Endothelial cell (in vitro differentiated cells): ENCODE data around the gene MC2R. TPM values are rescaled to one million over a fixed set of nuclear protein-coding genes. Genes with fewer than 3 reads are reported as not detected.

Experiments
- DNase-seq: peaks from one replicate; pipeline ENCODE4 v3.0.0; 2021; ENCODE audit warnings: low spot score
- H3K27ac Mint-ChIP-seq: one replicate; pipeline ENCODE4 v1.8.0; 2021; ENCODE audit warnings: mixed read lengths, inconsistent platforms; ENCODE audit not compliant: unreplicated experiment
- H3K27me3 Mint-ChIP-seq: one replicate; pipeline ENCODE4 v1.8.0; 2021; ENCODE audit warnings: mild to moderate bottlenecking, moderate library complexity, mixed read lengths, inconsistent platforms; ENCODE audit not compliant: unreplicated experiment
- H3K36me3 Mint-ChIP-seq: one replicate; pipeline ENCODE4 v1.8.0; 2021; ENCODE audit warnings: mild to moderate bottlenecking, low read depth, mixed read lengths, inconsistent platforms; ENCODE audit not compliant: unreplicated experiment
- H3K4me1 Mint-ChIP-seq: one replicate; pipeline ENCODE4 v1.8.0; 2021; ENCODE audit warnings: mild to moderate bottlenecking, mixed read lengths, inconsistent platforms; ENCODE audit not compliant: unreplicated experiment
- H3K4me3 Mint-ChIP-seq: one replicate; pipeline ENCODE4 v1.8.0; 2021; ENCODE audit warnings: mild to moderate bottlenecking, mixed read lengths, inconsistent platforms; ENCODE audit not compliant: unreplicated experiment
- H3K9me3 Mint-ChIP-seq: one replicate; pipeline ENCODE4 v1.8.0; 2021; ENCODE audit warnings: mixed read lengths, inconsistent platforms; ENCODE audit not compliant: unreplicated experiment
- total RNA-seq: library from RNA; stranded (reverse); fragmentation: NEBNext Ultra II Directional; extraction: Animal tissue kit (Norgen Biotek cat#: 25700); gene quantifications from one replicate; pipeline ENCODE4 v1.2.1, GENCODE V29; 2021; ENCODE audit not compliant: unreplicated experiment
- TF ChIP-seq, protein P1 (sequence below): fragments of 200-600 bp; sonication (generic); IDR thresholded peaks from one replicate; pipeline ENCODE4 v1.5.0; 2021; ENCODE audit warnings: antibody characterized with exemption; ENCODE audit not compliant: unreplicated experiment

Gene MC2R
- total RNA-seq, 1 donor from 2014 or later = not detected

DNA sequence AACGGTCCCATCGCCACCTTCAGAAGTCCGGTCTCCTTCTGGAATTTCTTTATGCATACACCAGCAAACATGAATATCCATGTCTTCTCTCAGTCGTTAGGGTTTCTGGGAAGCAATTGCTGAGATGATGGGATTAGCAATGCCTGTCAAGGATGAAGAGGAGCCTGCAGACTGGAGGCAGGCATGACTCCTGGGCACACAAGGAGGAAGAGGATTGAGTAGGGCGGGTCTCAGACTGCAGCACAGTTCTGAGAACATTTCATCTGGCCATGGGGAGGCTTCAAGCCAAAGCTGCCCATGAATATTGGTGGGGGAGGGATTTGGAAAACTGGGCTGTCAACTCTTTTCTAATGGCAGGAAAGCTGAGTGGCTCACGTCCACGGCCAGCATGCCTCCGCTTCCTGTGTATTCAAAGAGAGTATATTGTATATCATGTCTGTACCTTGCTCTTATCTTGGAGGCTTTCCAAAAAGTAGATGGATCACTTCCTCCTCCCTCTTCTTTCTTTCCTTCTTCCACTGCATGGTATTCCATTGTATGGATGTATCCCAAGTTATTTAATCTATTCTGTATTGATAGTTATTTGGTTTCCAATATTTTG is 24.5 kb downstream of the MC2R start:
- Mint-ChIP-seq H3K4me1 (peaks cover 14% of the 10 kb centered on the region), H3K4me3 (no peak overlapping the region), H3K9me3 (no peaks in the 10 kb centered on the region), H3K36me3 (no peaks in the 10 kb centered on the region), H3K27ac (no peak overlapping the region), H3K27me3 (peaks cover 6% of the 10 kb centered on the region)
- TF ChIP-seq, protein P1, sequence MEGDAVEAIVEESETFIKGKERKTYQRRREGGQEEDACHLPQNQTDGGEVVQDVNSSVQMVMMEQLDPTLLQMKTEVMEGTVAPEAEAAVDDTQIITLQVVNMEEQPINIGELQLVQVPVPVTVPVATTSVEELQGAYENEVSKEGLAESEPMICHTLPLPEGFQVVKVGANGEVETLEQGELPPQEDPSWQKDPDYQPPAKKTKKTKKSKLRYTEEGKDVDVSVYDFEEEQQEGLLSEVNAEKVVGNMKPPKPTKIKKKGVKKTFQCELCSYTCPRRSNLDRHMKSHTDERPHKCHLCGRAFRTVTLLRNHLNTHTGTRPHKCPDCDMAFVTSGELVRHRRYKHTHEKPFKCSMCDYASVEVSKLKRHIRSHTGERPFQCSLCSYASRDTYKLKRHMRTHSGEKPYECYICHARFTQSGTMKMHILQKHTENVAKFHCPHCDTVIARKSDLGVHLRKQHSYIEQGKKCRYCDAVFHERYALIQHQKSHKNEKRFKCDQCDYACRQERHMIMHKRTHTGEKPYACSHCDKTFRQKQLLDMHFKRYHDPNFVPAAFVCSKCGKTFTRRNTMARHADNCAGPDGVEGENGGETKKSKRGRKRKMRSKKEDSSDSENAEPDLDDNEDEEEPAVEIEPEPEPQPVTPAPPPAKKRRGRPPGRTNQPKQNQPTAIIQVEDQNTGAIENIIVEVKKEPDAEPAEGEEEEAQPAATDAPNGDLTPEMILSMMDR = no peak
- DNase-seq = no peak

DNA sequence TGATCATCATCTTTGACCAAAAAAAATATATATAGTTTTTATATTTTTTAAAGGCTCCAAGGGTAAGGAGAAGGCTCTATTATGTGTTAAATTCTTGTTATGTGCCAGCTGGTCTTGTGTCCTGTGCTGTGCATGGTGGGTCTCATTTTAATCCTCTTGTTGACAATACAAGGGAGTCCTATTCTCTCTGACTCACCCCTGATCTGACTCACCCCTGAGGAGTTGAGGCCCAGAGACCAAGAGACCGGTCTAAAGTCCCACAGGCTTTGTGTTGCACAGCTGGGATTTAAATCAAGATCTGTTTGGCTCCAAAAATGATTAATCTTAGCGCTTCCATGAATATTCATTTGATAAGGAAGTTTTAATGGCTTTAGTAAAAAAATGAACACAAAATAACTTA is 25.7 kb downstream of the MC2R start:
- no peak for DNase-seq
- TF ChIP-seq, protein P1 = no peak
- Mint-ChIP-seq H3K27me3 (peaks cover 6% of the 10 kb centered on the region), H3K4me3 (no peak overlapping the region), H3K36me3 (no peaks in the 10 kb centered on the region), H3K4me1 (peaks cover 14% of the 10 kb centered on the region), H3K27ac (no peak overlapping the region), H3K9me3 (no peaks in the 10 kb centered on the region)

DNA sequence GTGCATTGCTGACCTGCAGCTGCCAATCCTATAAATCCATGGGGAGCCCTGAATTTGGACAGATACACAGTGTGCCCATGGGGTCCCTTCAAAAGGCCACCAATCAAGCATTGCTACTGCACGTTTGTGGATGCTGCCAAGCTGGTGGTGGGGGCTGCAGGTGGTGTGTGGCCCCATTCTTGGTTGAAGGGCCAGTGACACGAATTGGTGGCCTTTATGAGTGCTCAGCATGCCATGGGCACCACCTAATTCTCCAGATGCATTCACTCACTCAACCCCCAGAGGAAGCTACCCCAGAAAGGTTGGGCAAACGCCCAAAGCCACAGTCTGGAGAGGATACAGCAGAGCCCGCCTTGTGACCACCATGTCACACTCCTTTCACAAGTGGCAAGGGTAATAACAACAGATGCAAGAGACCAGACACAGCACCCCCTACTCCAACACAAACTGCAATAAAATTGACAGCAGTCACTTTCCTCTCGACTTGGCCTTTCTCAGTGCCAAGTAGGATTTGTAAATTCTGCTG is 27.1 kb downstream of the MC2R start:
- Mint-ChIP-seq H3K9me3 (no peaks in the 10 kb centered on the region), H3K27me3 (peaks cover 6% of the 10 kb centered on the region), H3K36me3 (no peaks in the 10 kb centered on the region), H3K4me1 (peaks cover 14% of the 10 kb centered on the region), H3K27ac (no peak overlapping the region), H3K4me3 (no peak overlapping the region)
- no peak for DNase-seq
- TF ChIP-seq, protein P1 = no peak

DNA sequence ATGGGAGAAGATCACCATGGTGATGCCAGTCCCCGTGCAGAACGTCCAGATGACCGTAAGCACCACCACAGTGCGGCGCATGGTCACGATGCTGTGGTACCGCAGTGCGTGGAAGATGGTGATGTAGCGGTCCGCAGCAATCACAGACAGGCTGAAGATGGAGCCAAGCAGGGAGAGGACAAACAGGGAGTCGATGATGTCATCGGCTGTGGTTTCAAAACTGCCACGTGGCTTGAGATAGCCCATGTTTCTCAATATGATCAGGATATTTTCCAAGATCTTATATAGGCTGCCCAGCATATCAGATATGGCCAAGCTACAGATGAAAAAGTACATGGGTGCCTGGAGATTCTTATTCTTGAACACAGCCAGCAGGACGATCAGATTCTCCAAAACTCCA is 30.3 kb downstream of the MC2R start:
- Mint-ChIP-seq H3K4me3 (no peak overlapping the region), H3K4me1 (peaks cover 3% of the 10 kb centered on the region), H3K9me3 (no peaks in the 10 kb centered on the region), H3K27ac (no peak overlapping the region), H3K27me3 (peaks cover 5% of the 10 kb centered on the region), H3K36me3 (no peaks in the 10 kb centered on the region)
- TF ChIP-seq, protein P1 = no peak
- DNase-seq = no peak

DNA sequence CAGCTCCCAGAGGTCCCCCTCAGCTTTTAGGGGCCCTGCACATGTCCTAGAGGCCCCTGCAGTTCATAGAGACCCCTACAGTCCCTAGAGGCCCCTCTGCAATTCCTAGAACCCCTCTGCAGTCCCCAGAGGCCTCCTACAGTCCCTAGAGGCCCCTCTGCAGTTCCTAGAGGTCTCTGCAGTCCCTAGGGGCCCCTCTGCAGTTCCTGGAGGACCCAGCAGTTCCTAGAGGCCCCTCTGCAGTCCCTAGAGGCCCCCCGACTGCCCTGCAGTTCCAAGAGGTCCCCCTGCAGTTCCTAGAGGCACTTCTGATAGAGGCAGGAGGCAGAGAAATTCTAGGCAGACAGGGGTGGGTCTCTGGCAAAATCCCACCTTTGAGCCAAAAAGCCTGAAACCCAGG is 35.4 kb downstream of the MC2R start:
- TF ChIP-seq, protein P1 = no peak
- no peak for DNase-seq
- peaks cover 3% of the 10 kb centered on the region for H3K4me1 Mint-ChIP-seq
- no peak overlapping the region for H3K4me3 Mint-ChIP-seq
- no peak overlapping the region for H3K27ac Mint-ChIP-seq
- H3K9me3 Mint-ChIP-seq = no peaks in the 10 kb centered on the region
- H3K36me3 Mint-ChIP-seq = no peaks in the 10 kb centered on the region
- no peaks in the 10 kb centered on the region for H3K27me3 Mint-ChIP-seq
